T-cell (primary cell): ENCODE results near the gene NADK2. TPM values are rescaled to one million over a fixed set of nuclear protein-coding genes. Genes with fewer than 3 reads are reported as not detected.
A peak's percentile ranks its signal among the peaks of the same experiment; 100 is the strongest.

Experiments
- ATAC-seq, 4 experiments: fragments of 200-7000 bp in 3 of 4; fragments of 150-1000 bp in 1 of 4; cut with Tn5 transposase; replicated peaks in 1 of 4; 1 replicate in 3 of 4; 2 replicates in 1 of 4; pipeline ENCODE4 v1.10.0; 2021; ENCODE audit warnings: moderate library complexity in 3 of 4, mild to moderate bottlenecking in 2 of 4, moderate number of reproducible peaks in 1 of 4
- CTCF ChIA-PET, 2 donors: fragments of 300-600 bp; sonication (Branson Sonifier 250); formaldehyde crosslinking; loops; one replicate each; lab custom pipeline; 2022; ENCODE audit warnings: antibody characterized with exemption in 2 of 2; lab: Charles Lee
- POLR2A ChIA-PET, 2 donors: fragments of 300-600 bp; sonication (Branson Sonifier 250); formaldehyde crosslinking; loops; one replicate each; lab custom pipeline; 2022; ENCODE audit warnings: antibody characterized with exemption in 2 of 2; lab: Charles Lee
- DNase-seq, 35 experiments: peaks; one replicate each; pipeline versions ENCODE4 v3.0.0 to v3.0.0-alpha.2; 2013 to 2023
- H3K27ac ChIP-seq: one replicate; pipeline ENCODE4 v1.5.1; 2013; ENCODE audit warnings: low read length
- H3K27me3 ChIP-seq, 2 experiments: replicated peaks in 1 of 2; 1 replicate in 1 of 2; 2 replicates in 1 of 2; pipeline versions ENCODE4 v1.6.1 to v1.7.0; 2013; ENCODE audit warnings: low read length in 1 of 2, mixed read lengths in 1 of 2; ENCODE audit not compliant: control insufficient read depth in 2 of 2, insufficient read depth in 2 of 2; ENCODE audit errors: extremely low read depth in 1 of 2
- H3K36me3 ChIP-seq, 2 donors: 1 replicate in 1 of 2; 2 replicates in 1 of 2; pipeline versions ENCODE4 v1.6.1 to v1.7.0; 2013; ENCODE audit warnings: low read length in 1 of 2; ENCODE audit not compliant: control insufficient read depth in 2 of 2, insufficient read depth in 1 of 2; ENCODE audit errors: extremely low read depth in 1 of 2
- H3K4me1 ChIP-seq, 2 experiments: 1 replicate in 1 of 2; 2 replicates in 1 of 2; pipeline versions ENCODE4 v1.6.1 to v1.7.0; 2013; ENCODE audit warnings: low read length in 2 of 2, mixed read lengths in 1 of 2; ENCODE audit not compliant: insufficient read depth in 2 of 2, control insufficient read depth in 1 of 2; ENCODE audit errors: extremely low read depth in 1 of 2
- H3K4me3 ChIP-seq, 2 donors: 1 replicate in 1 of 2; 2 replicates in 1 of 2; pipeline versions ENCODE4 v1.5.1 to v1.7.0; 2013; ENCODE audit warnings: mild to moderate bottlenecking in 2 of 2, low read length in 1 of 2, moderate library complexity in 1 of 2; ENCODE audit not compliant: control insufficient read depth in 1 of 2; ENCODE audit errors: extremely low read depth in 1 of 2
- H3K9me3 ChIP-seq: 2 replicates; pipeline ENCODE4 v1.7.0; 2013
- H3K27ac Mint-ChIP-seq, 2 donors: one replicate each; pipeline ENCODE4 v1.8.0; 2020 to 2021; ENCODE audit warnings: mild to moderate bottlenecking in 2 of 2, mixed read lengths in 2 of 2
- H3K27me3 Mint-ChIP-seq, 2 donors: one replicate each; pipeline ENCODE4 v1.8.0; 2021 to 2022; ENCODE audit warnings: mixed read lengths in 2 of 2
- H3K36me3 Mint-ChIP-seq: one replicate; pipeline ENCODE4 v1.8.0; 2021; ENCODE audit warnings: mixed read lengths
- H3K4me1 Mint-ChIP-seq, 3 donors: one replicate each; pipeline ENCODE4 v1.8.0; 2020 to 2022; ENCODE audit warnings: mixed read lengths in 3 of 3, mild to moderate bottlenecking in 1 of 3
- H3K4me3 Mint-ChIP-seq, 3 donors: one replicate each; pipeline ENCODE4 v1.8.0; 2020 to 2022; ENCODE audit warnings: mild to moderate bottlenecking in 3 of 3, mixed read lengths in 3 of 3, moderate library complexity in 3 of 3
- H3K9me3 Mint-ChIP-seq, 3 donors: one replicate each; pipeline ENCODE4 v1.8.0; 2020 to 2022; ENCODE audit warnings: mixed read lengths in 3 of 3
- WGBS: methylation state at CpG from one replicate; pipeline ENCODE4 v1.1.5; 2013; ENCODE audit warnings: missing lambda C conversion rate; ENCODE audit not compliant: insufficient coverage; 5-methylcytosine and 5-hydroxymethylcytosine counted together
- total RNA-seq, 35 experiments: library from RNA in 6 of 35; stranded (reverse) in 6 of 35; fragments of 120-200 nt in 1 of 35; gene quantifications; one replicate each; pipeline versions ENCODE4 v1.2.1 to v1.2.4 and lab custom pipeline; 2013 to 2026

NADK2 gene
- total RNA-seq, 5 donors from 2014 or later (not counting 1 experiment from before 2014, with no cell fraction given), result 10.3 to 13.9 (median 13.2) TPM

GRCh38 chr5:36168737-36169136 lies 73.0 kb downstream of the NADK2 start:
- Histone ChIP-seq H3K27ac (no peak overlapping the region), H3K9me3 (no peaks in the 10 kb centered on the region), H3K27me3 (no peaks in the 10 kb centered on the region), H3K4me3 (no peak overlapping the region), H3K4me1 (peaks cover 7% of the 10 kb centered on the region in 2 experiments), H3K36me3 (peaks cover 14 to 80% of the 10 kb centered on the region in 2 donors)
- Mint-ChIP-seq H3K9me3 (no peaks in the 10 kb centered on the region), H3K4me3 (no peak overlapping the region), H3K27ac (peak overlapping the region; percentile 68 to 78), H3K36me3 (peaks cover 69% of the 10 kb centered on the region), H3K27me3 (no peaks in the 10 kb centered on the region), H3K4me1 (peaks cover 15 to 20% (median 18%) of the 10 kb centered on the region in 3 donors)
- 58% methylated on average over 2 of the region's 4 CpGs for WGBS
- ATAC-seq, result peak; percentile 37 to 85 (median 70)
- peak in 2 of 35 experiments; percentile 1 to 12 for DNase-seq
- CTCF ChIA-PET, result no interaction called here
- POLR2A ChIA-PET, result no interaction called here

GRCh38 chr5:36164461-36164860 lies 77.3 kb downstream of the NADK2 start:
- peaks cover 8 to 71% of the 10 kb centered on the region in 2 donors for H3K36me3 ChIP-seq
- ChIA-PET POLR2A (no interaction called here), CTCF (no interaction called here)
- H3K9me3 Mint-ChIP-seq, result no peaks in the 10 kb centered on the region
- no peak overlapping the region for H3K27ac ChIP-seq
- ATAC-seq, result no peak
- no peak overlapping the region for H3K27ac Mint-ChIP-seq
- peaks cover 75% of the 10 kb centered on the region for H3K36me3 Mint-ChIP-seq
- peaks cover 24 to 43% (median 26%) of the 10 kb centered on the region in 3 donors for H3K4me1 Mint-ChIP-seq
- H3K4me3 Mint-ChIP-seq, result no peak overlapping the region
- H3K4me3 ChIP-seq, result no peak overlapping the region
- no CpG with 5 or more reads among the region's 4 CpGs for WGBS
- H3K27me3 ChIP-seq, result no peaks in the 10 kb centered on the region
- no peaks in the 10 kb centered on the region for H3K27me3 Mint-ChIP-seq
- H3K9me3 ChIP-seq, result no peaks in the 10 kb centered on the region
- peaks cover 7% of the 10 kb centered on the region in 2 experiments for H3K4me1 ChIP-seq
- no peak for DNase-seq

DNA sequence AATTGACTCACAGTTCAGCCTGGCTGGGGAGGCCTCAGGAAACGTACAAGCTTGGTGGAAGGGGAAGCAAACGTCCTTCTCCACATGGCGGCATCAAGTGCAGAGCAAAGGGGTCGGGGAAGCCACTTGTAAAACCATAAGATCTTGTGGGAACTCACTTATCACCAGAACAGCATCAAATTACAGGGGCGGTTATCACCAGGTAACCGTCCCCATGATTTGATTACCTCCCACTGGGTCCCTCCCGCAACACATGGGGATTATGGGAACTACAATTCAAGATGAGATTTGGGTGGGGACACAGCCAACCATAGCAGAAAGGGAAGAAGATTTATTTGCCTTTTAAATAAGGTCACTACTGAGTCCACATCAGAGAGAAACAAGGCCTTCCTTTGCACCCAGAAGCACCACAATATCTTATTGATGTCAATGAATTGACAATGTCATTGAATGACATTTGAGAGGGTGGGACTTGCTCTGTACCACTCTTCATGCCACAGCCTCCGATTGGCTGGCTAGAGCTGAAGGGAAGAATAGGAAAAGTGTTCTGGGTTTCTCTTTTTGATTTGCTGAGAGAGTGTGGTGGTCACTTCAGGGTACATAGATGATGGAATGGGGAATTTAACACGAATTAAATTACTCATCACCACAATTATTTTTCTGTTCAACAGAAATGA lies 78.8 kb downstream of the NADK2 start:
- Histone ChIP-seq H3K27ac (no peak overlapping the region), H3K27me3 (no peaks in the 10 kb centered on the region), H3K9me3 (no peaks in the 10 kb centered on the region), H3K36me3 (peaks cover 8 to 65% of the 10 kb centered on the region in 2 donors), H3K4me3 (no peak overlapping the region), H3K4me1 (no peaks in the 10 kb centered on the region)
- Mint-ChIP-seq H3K27ac (no peak overlapping the region), H3K36me3 (peaks cover 74% of the 10 kb centered on the region), H3K9me3 (no peaks in the 10 kb centered on the region), H3K4me1 (peaks cover 17 to 43% (median 22%) of the 10 kb centered on the region in 3 donors), H3K4me3 (no peak overlapping the region), H3K27me3 (no peaks in the 10 kb centered on the region)
- 89% methylated on average over 5 of the region's 9 CpGs for WGBS
- ChIA-PET POLR2A (no interaction called here), CTCF (no interaction called here)
- DNase-seq, result no peak
- no peak for ATAC-seq

DNA sequence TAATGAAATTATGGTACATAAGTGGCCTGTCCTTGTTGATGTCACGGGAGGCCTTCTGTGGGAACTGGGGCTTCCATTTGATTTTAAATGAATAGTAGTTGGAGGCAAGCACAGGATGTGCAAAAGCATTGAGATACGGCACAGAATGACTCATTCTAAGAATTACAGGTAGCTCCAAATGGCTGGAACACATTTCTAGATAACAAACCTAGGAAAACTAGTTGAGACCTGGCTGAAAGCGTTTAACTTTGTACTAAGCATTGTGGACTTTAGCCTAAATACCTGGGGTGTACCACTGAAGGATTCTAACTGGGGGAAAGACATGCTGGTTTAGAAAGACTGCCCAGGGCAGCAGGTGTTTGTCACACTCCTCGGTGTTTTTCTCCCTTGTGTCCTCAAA lies 80.4 kb downstream of the NADK2 start:
- no peak overlapping the region for H3K4me3 Mint-ChIP-seq
- no peaks in the 10 kb centered on the region for H3K9me3 Mint-ChIP-seq
- CTCF ChIA-PET, result interaction anchor here in 1 of 2 donors (0.6 kb wide), 1 partner anchor 485 kb away, joined by 3 read pairs; no protein-coding TSS in a partner anchor

GRCh38 chr5:36160617-36161016 lies 81.1 kb downstream of the NADK2 start:
- Mint-ChIP-seq H3K27me3 (no peaks in the 10 kb centered on the region), H3K36me3 (peaks cover 78% of the 10 kb centered on the region), H3K27ac (no peak overlapping the region), H3K9me3 (no peaks in the 10 kb centered on the region), H3K4me1 (peaks cover 26 to 59% (median 27%) of the 10 kb centered on the region in 3 donors), H3K4me3 (no peak overlapping the region)
- Histone ChIP-seq H3K27me3 (no peaks in the 10 kb centered on the region), H3K4me3 (no peak overlapping the region), H3K9me3 (no peaks in the 10 kb centered on the region), H3K36me3 (peaks cover 6 to 70% of the 10 kb centered on the region in 2 donors), H3K27ac (no peak overlapping the region), H3K4me1 (no peaks in the 10 kb centered on the region)
- 100% methylated on average over 2 of the region's 3 CpGs for WGBS
- ATAC-seq, result no peak
- no peak for DNase-seq
- ChIA-PET POLR2A (interaction anchor here in 1 of 2 donors (0.6 kb wide), 1 partner anchor 12 kb away, joined by 4 read pairs; no protein-coding TSS in a partner anchor), CTCF (no interaction called here)

More for the DNA sequence above, 80.4 kb downstream of the NADK2 start:
- ATAC-seq (no peak), DNase-seq (no peak)
- Mint-ChIP-seq H3K4me1 (peaks cover 20 to 52% (median 23%) of the 10 kb centered on the region in 3 donors), H3K36me3 (peaks cover 78% of the 10 kb centered on the region), H3K27ac (no peak overlapping the region), H3K27me3 (no peaks in the 10 kb centered on the region)
- WGBS, result 71% methylated on average over 2 of the region's 4 CpGs
- no peak overlapping the region for H3K27ac ChIP-seq
- H3K4me1 ChIP-seq, result no peaks in the 10 kb centered on the region
- H3K4me3 ChIP-seq, result no peak overlapping the region
- POLR2A ChIA-PET, result interaction anchor here in 1 of 2 donors (0.6 kb wide), 1 partner anchor 1209 kb away, joined by 3 read pairs; no protein-coding TSS in a partner anchor
- H3K9me3 ChIP-seq, result no peaks in the 10 kb centered on the region
- no peaks in the 10 kb centered on the region for H3K27me3 ChIP-seq
- peaks cover 6 to 66% of the 10 kb centered on the region in 2 donors for H3K36me3 ChIP-seq

DNA sequence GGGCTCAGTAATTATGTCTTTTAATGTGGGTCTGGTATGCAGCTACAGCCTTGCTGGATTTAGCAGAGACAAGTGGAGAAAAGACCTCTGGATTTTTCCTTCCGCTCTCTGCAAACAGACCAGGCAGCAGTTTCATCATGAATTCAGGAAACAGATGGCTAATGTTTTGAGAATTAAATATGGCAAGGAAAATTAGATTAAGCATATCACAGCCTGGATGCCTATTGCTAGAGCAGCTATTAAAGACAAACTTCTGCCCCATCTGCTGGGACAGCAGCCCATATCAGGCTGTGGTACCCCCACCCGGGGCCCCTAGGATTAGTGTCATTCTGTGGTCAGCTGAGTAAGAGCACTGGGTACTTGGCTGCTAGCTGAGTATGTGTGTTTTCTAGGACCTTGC lies 83.6 kb downstream of the NADK2 start:
- H3K36me3 ChIP-seq, result peaks cover 0 to 65% of the 10 kb centered on the region in 2 donors
- POLR2A ChIA-PET, result no interaction called here

More for the DNA sequence above, 83.6 kb downstream of the NADK2 start:
- peaks cover 46 to 64% (median 46%) of the 10 kb centered on the region in 3 donors for H3K4me1 Mint-ChIP-seq
- no peak overlapping the region for H3K4me3 Mint-ChIP-seq
- H3K4me3 ChIP-seq, result no peak overlapping the region
- H3K36me3 Mint-ChIP-seq, result peaks cover 80% of the 10 kb centered on the region
- no peaks in the 10 kb centered on the region for H3K9me3 ChIP-seq
- WGBS, result 100% methylated on average over 2 of the region's 2 CpGs
- H3K27me3 Mint-ChIP-seq, result no peaks in the 10 kb centered on the region
- no peaks in the 10 kb centered on the region for H3K9me3 Mint-ChIP-seq
- H3K27ac Mint-ChIP-seq, result no peak overlapping the region
- no peaks in the 10 kb centered on the region for H3K27me3 ChIP-seq
- CTCF ChIA-PET, result no interaction called here
- ATAC-seq, result no peak
- H3K27ac ChIP-seq, result no peak overlapping the region
- no peak for DNase-seq
- H3K4me1 ChIP-seq, result peaks cover 3 to 9% of the 10 kb centered on the region in 2 experiments
